Measurements from ENCODE around the gene PTGIR.
"Not testable (repeated sequence)": the region's sequence is repeated elsewhere in the genome, so short reads cannot be mapped to it uniquely, and the experiment has no call there.

Gene PTGIR

GRCh38 chr19:46637224-46637623, 12.3 kb upstream of the PTGIR start:
- DNase-seq: peak; percentile 67

- DNase-seq: no peak
These were observed 11.3 kb upstream of the PTGIR start, which contains the start of gene GNG8 for GRCh38 chr19:46635920-46636761. Gene GNG8 (minus strand): TSS chr19:46636202. CDS start chr19:46634682, 1,520 bp downstream.

- DNase-seq: no peak
These were observed 9.8 kb upstream of the PTGIR start for GRCh38 chr19:46634656-46635218.

GRCh38 chr19:46634045-46634655, 9.3 kb upstream of the PTGIR start:
- peak; percentile 97 for DNase-seq

GRCh38 chr19:46633130-46633529, 8.2 kb upstream of the PTGIR start:
- DNase-seq: no peak

- no peak for DNase-seq
These were observed 6.6 kb upstream of the PTGIR start for GRCh38 chr19:46631481-46631880.

GRCh38 chr19:46630586-46631205, 5.8 kb upstream of the PTGIR start:
- no peak for DNase-seq

GRCh38 chr19:46629546-46630025, 4.7 kb upstream of the PTGIR start:
- no peak for DNase-seq

- not testable (repeated sequence) for DNase-seq
These were observed 4.1 kb upstream of the PTGIR start for GRCh38 chr19:46628970-46629369.

GRCh38 chr19:46626446-46626845, 1.6 kb upstream of the PTGIR start:
- no peak for DNase-seq

GRCh38 chr19:46625731-46626130, 842 bp upstream of the PTGIR start:
- no peak for DNase-seq

- no peak for DNase-seq
These were observed 880 bp downstream of the PTGIR start for GRCh38 chr19:46623915-46624502.

GRCh38 chr19:46622118-46622446, 2.8 kb downstream of the PTGIR start:
- no peak for DNase-seq

GRCh38 chr19:46621191-46622117, 3.4 kb downstream of the PTGIR start:
- DNase-seq: no peak

- DNase-seq: no peak
These were observed 4.2 kb downstream of the PTGIR start for GRCh38 chr19:46620716-46621115.

GRCh38 chr19:46620267-46620666, 4.6 kb downstream of the PTGIR start:
- no peak for DNase-seq

- no peak for DNase-seq
These were observed 6.1 kb downstream of the PTGIR start for GRCh38 chr19:46618670-46619231.

- no peak for DNase-seq
These were observed 7.3 kb downstream of the PTGIR start for GRCh38 chr19:46617601-46618000.

- peak; percentile 63 for DNase-seq
These were observed 8.1 kb downstream of the PTGIR start for GRCh38 chr19:46616631-46617322.

GRCh38 chr19:46615966-46616365, 8.9 kb downstream of the PTGIR start:
- no peak for DNase-seq
